CD14-positive monocyte (primary cell): ENCODE results near the gene PILRA. TPM values are rescaled to one million over a fixed set of nuclear protein-coding genes. Genes with fewer than 3 reads are reported as not detected.
"Not testable (repeated sequence)": the region's sequence is repeated elsewhere in the genome, so short reads cannot be mapped to it uniquely, and the experiment has no call there.

Source experiments
- DNase-seq, 3 donors: peaks; one replicate each; pipeline ENCODE4 v3.0.0-alpha.2; 2011 to 2022
- H2AFZ ChIP-seq: 2 replicates; pipeline ENCODE4 v1.6.0; 2012; ENCODE audit warnings: mild to moderate bottlenecking, low read depth, low read length, inconsistent platforms; ENCODE audit not compliant: insufficient read depth, poor library complexity, severe bottlenecking
- H3K27ac ChIP-seq, 2 donors: 1 replicate in 1 of 2; 2 replicates in 1 of 2; pipeline ENCODE4 v1.5.1; 2012 to 2013; ENCODE audit warnings: low read length in 2 of 2, control low read depth in 1 of 2, inconsistent platforms in 1 of 2, low read depth in 1 of 2, mild to moderate bottlenecking in 1 of 2
- H3K27me3 ChIP-seq, 2 donors: one replicate each; pipeline versions ENCODE4 v1.6.0 to v1.6.1; 2011 to 2013; ENCODE audit warnings: low read length in 2 of 2; ENCODE audit not compliant: control insufficient read depth in 2 of 2, insufficient read depth in 2 of 2
- H3K36me3 ChIP-seq, 2 donors: replicated peaks in 1 of 2; 1 replicate in 1 of 2; 2 replicates in 1 of 2; pipeline versions ENCODE4 v1.5.1 to v1.6.1; 2012 to 2013; ENCODE audit warnings: low read length in 2 of 2, control low read depth in 1 of 2, inconsistent platforms in 1 of 2, mild to moderate bottlenecking in 1 of 2; ENCODE audit not compliant: insufficient read depth in 2 of 2, control insufficient read depth in 1 of 2
- H3K4me1 ChIP-seq, 2 donors: 1 replicate in 1 of 2; 2 replicates in 1 of 2; pipeline versions ENCODE4 v1.5.1 to v1.6.1; 2012 to 2013; ENCODE audit warnings: low read length in 2 of 2, control low read depth in 1 of 2, inconsistent platforms in 1 of 2, mild to moderate bottlenecking in 1 of 2, moderate library complexity in 1 of 2; ENCODE audit not compliant: insufficient read depth in 2 of 2, control insufficient read depth in 1 of 2
- H3K4me2 ChIP-seq: replicated peaks from 2 replicates; pipeline ENCODE3; 2012; ENCODE audit warnings: low read length, moderate library complexity, mild to moderate bottlenecking; ENCODE audit not compliant: poor library complexity, severe bottlenecking; ENCODE audit errors: extremely low read depth
- H3K4me3 ChIP-seq, 3 experiments: fragments of 200-600 bp in 1 of 3; sonication (generic) in 1 of 3; replicated peaks in 1 of 3; 1 replicate in 2 of 3; 2 replicates in 1 of 3; pipeline ENCODE4 v1.5.1; 2011 to 2013; ENCODE audit warnings: low read length in 3 of 3, mild to moderate bottlenecking in 3 of 3, control low read depth in 2 of 3, low read depth in 2 of 3, inconsistent platforms in 1 of 3, moderate library complexity in 1 of 3
- H3K79me2 ChIP-seq: 2 replicates; pipeline ENCODE4 v1.6.0; 2012; ENCODE audit warnings: mild to moderate bottlenecking, control low read depth, inconsistent platforms, low read length, moderate library complexity; ENCODE audit not compliant: insufficient read depth
- H3K9ac ChIP-seq: 2 replicates; pipeline ENCODE4 v1.6.0; 2017; ENCODE audit warnings: low read length, mild to moderate bottlenecking; ENCODE audit not compliant: insufficient read depth, poor library complexity, severe bottlenecking
- H3K9me3 ChIP-seq, 2 donors: replicated peaks in 1 of 2; 1 replicate in 1 of 2; 2 replicates in 1 of 2; pipeline versions ENCODE4 v1.5.1 to v1.6.1; 2012 to 2013; ENCODE audit warnings: low read length in 2 of 2, control low read depth in 1 of 2; ENCODE audit not compliant: control insufficient read depth in 1 of 2, insufficient read depth in 1 of 2
- H4K20me1 ChIP-seq: 2 replicates; pipeline ENCODE4 v1.6.0; 2012; ENCODE audit warnings: mild to moderate bottlenecking, low read length, control low read depth, moderate library complexity; ENCODE audit not compliant: insufficient read depth
- H3K27ac Mint-ChIP-seq, 7 donors: one replicate each; pipeline ENCODE4 v1.8.0; 2020; ENCODE audit warnings: mild to moderate bottlenecking in 7 of 7, mixed read lengths in 7 of 7, moderate library complexity in 6 of 7, inconsistent platforms in 2 of 7
- H3K27me3 Mint-ChIP-seq, 3 donors: one replicate each; pipeline ENCODE4 v1.8.0; 2021 to 2022; ENCODE audit warnings: low read depth in 3 of 3, mild to moderate bottlenecking in 3 of 3, mixed read lengths in 3 of 3, moderate library complexity in 3 of 3, inconsistent platforms in 1 of 3
- H3K36me3 Mint-ChIP-seq, 2 donors: one replicate each; pipeline ENCODE4 v1.8.0; 2020; ENCODE audit warnings: mixed read lengths in 2 of 2, inconsistent platforms in 1 of 2, mild to moderate bottlenecking in 1 of 2
- H3K4me1 Mint-ChIP-seq: one replicate; pipeline ENCODE4 v1.8.0; 2020; ENCODE audit warnings: mild to moderate bottlenecking, mixed read lengths
- H3K4me3 Mint-ChIP-seq, 2 donors: one replicate each; pipeline ENCODE4 v1.8.0; 2020; ENCODE audit warnings: mild to moderate bottlenecking in 2 of 2, mixed read lengths in 2 of 2, moderate library complexity in 1 of 2
- H3K9me3 Mint-ChIP-seq, 7 donors: one replicate each; pipeline ENCODE4 v1.8.0; 2020 to 2022; ENCODE audit warnings: mixed read lengths in 7 of 7, mild to moderate bottlenecking in 6 of 7, moderate library complexity in 6 of 7, inconsistent platforms in 2 of 7
- WGBS: methylation state at CpG from one replicate; pipeline ENCODE4 v1.1.5; 2013; ENCODE audit warnings: missing lambda C conversion rate; ENCODE audit not compliant: insufficient coverage; 5-methylcytosine and 5-hydroxymethylcytosine counted together
- intact Hi-C, 2 donors: fragments of 100-400 bp; cut with micrococcal nuclease; formaldehyde crosslinking; loops; one replicate each; pipeline versions ENCODE4 v1.15.0 to v1.15.1; 2023
- polyA plus RNA-seq, 3 donors: library from polyadenylated mRNA; depleted of rRNA in 1 of 3; unstranded in 2 of 3; stranded (reverse) in 1 of 3; fragments of 300-500 nt in 2 of 3; fragments of >200 nt in 1 of 3; fragmentation: Illumina TruSeq in 2 of 3; gene quantifications; 1 replicate in 2 of 3; 2 replicates in 1 of 3; pipeline ENCODE4 v1.2.3, GENCODE V29; 2012 to 2021

Gene PILRA
- polyA plus RNA-seq, 3 donors: 316 to 491 (median 364) TPM

GRCh38 chr7:100335566-100336466 is 37.5 kb upstream of the PILRA start:
- peaks cover 12 to 17% of the 10 kb centered on the region in 2 donors for H3K4me1 ChIP-seq
- peak overlapping the region; percentile 89 to 96 (median 95) for H3K27ac Mint-ChIP-seq
- intact Hi-C loops: not testable (repeated sequence)

DNA sequence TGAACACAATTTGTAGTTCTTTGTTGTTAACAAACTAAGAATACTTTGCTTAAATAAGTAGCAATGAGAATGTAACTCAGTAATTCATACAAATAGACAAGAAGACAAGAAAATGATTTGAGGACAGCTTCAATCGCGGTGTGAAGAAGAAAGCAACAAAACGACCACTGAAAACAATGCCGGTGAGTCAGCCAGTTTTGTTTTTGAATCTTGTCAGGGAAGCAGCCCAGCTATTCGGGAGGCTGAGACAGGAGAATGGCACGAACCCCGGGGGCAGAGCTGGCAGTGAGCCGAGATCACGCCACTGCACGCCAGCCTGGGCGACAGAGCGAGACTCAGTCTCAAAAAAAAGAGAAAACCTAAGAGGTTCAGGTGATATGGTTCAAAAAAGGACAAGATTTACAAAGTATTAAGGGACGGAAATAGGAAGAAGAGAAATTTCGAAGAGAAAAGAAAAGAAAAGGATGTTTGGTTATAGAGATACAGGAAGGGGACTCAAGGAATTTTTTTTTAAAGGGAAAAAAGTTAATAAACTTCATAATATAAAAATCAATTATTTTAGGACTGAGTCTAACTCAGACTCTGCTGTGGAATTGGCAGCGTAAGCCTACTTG is 35.1 kb upstream of the PILRA start:
- H3K4me3 ChIP-seq, H3K27me3 Mint-ChIP-seq, H3K9ac ChIP-seq, H2AFZ ChIP-seq, DNase-seq, H3K27me3 ChIP-seq, H3K27ac ChIP-seq, H3K4me2 ChIP-seq, H4K20me1 ChIP-seq, H3K4me3 Mint-ChIP-seq, H3K9me3 Mint-ChIP-seq, H3K9me3 ChIP-seq, intact Hi-C loops: not testable (repeated sequence)
- Mint-ChIP-seq H3K27ac (peak overlapping the region in 2 of 7 donors; percentile 15 to 51), H3K36me3 (peaks cover 42 to 45% of the 10 kb centered on the region in 2 donors), H3K4me1 (peaks cover 15% of the 10 kb centered on the region)
- H3K79me2 ChIP-seq: peaks cover 28% of the 10 kb centered on the region
- peaks cover 17 to 26% of the 10 kb centered on the region in 2 donors for H3K36me3 ChIP-seq
- 87% methylated on average over 10 of the region's 15 CpGs for WGBS
- peaks cover 12 to 16% of the 10 kb centered on the region in 2 donors for H3K4me1 ChIP-seq

More at GRCh38 chr7:100335566-100336466, 37.5 kb upstream of the PILRA start:
- Histone ChIP-seq H3K4me3 (peak overlapping the region; percentile 51 to 72 (median 53)), H3K9ac (peak overlapping the region; percentile 73), H3K79me2 (peaks cover 17% of the 10 kb centered on the region), H2AFZ (peak overlapping the region; percentile 79), H3K4me2 (peak overlapping the region; percentile 68), H3K27ac (peak overlapping the region; percentile 76 to 82)
- DNase-seq: peak; percentile 88 to 93 (median 90)
- H3K9me3 ChIP-seq, H3K27me3 ChIP-seq, H3K9me3 Mint-ChIP-seq, H4K20me1 ChIP-seq, H3K36me3 ChIP-seq, H3K27me3 Mint-ChIP-seq: not testable (repeated sequence)
- WGBS: under 1% methylated on average over 68 of the region's 85 CpGs
- H3K4me1 Mint-ChIP-seq: peaks cover 14% of the 10 kb centered on the region
- H3K36me3 Mint-ChIP-seq: peaks cover 26 to 27% of the 10 kb centered on the region in 2 donors
- H3K4me3 Mint-ChIP-seq: peak overlapping the region; percentile 84 to 91

DNA sequence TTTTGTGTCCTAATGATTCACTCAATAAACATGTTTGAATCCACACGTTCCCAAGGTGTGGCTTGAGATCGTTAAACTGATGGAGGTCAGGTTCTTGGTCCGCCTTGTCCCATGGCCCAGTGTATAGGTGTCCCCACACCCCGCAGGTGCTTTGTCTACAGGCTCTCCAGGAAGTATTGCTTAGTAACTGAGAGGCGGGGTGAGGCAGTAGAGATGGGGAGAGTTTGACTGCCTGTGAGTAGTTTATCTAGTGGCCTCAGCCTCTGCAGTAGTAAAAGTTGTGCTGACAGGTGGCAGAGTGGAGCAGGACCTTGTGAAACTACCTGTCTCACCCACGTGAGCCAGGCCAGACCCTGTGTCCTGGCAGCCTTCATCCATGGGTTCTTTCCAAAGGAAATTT is 32.0 kb upstream of the PILRA start:
- peaks cover 16% of the 10 kb centered on the region for H3K4me1 Mint-ChIP-seq
- H3K79me2 ChIP-seq: peaks cover 25% of the 10 kb centered on the region
- peaks cover 52 to 57% of the 10 kb centered on the region in 2 donors for H3K36me3 Mint-ChIP-seq
- not testable (repeated sequence) for H4K20me1 ChIP-seq, H3K9me3 Mint-ChIP-seq, H3K4me3 Mint-ChIP-seq, H3K9ac ChIP-seq, H2AFZ ChIP-seq, H3K27me3 ChIP-seq, DNase-seq, H3K4me2 ChIP-seq, H3K27me3 Mint-ChIP-seq, H3K27ac ChIP-seq, H3K9me3 ChIP-seq, H3K4me1 ChIP-seq, H3K4me3 ChIP-seq
- H3K27ac Mint-ChIP-seq: peak overlapping the region in 2 of 7 donors; percentile 66 to 69
- intact Hi-C loops: loop anchor here (10.0 kb wide), 1 partner anchor 66 kb away; no protein-coding TSS in a partner anchor
- peaks cover 19 to 33% of the 10 kb centered on the region in 2 donors for H3K36me3 ChIP-seq
- 100% methylated on average over 4 of the region's 6 CpGs for WGBS
